DND-41 (cell line): ENCODE results near the gene GSN.

ENCODE experiments used
- ATAC-seq: fragments of 200-7000 bp; cut with Tn5 transposase; 3 replicates; pipeline ENCODE4 v1.9.1; 2021; ENCODE audit warnings: low read depth; ENCODE audit not compliant: insufficient read depth
- DNase-seq: peaks from one replicate; pipeline ENCODE4 v3.0.0-alpha.2; 2020
- H2AFZ ChIP-seq: 2 replicates; pipeline ENCODE4 v1.6.0; 2012; ENCODE audit warnings: low read depth, low read length
- H3K27ac ChIP-seq: 2 replicates; pipeline ENCODE4 v1.5.1; 2012; ENCODE audit warnings: low read length, inconsistent platforms
- H3K27me3 ChIP-seq: fragments of 200-600 bp; sonication (generic); 2 replicates; pipeline ENCODE4 v1.6.0; 2012; ENCODE audit warnings: low read length, mild to moderate bottlenecking, inconsistent platforms; ENCODE audit not compliant: insufficient read depth, poor library complexity
- H3K36me3 ChIP-seq: 2 replicates; pipeline ENCODE4 v1.5.1; 2012; ENCODE audit warnings: low read length, inconsistent platforms; ENCODE audit not compliant: insufficient read depth
- H3K4me1 ChIP-seq: 2 replicates; pipeline ENCODE4 v1.5.1; 2012; ENCODE audit warnings: mild to moderate bottlenecking, low read length; ENCODE audit not compliant: insufficient read depth
- H3K4me2 ChIP-seq: 2 replicates; pipeline ENCODE4 v1.6.0; 2012; ENCODE audit warnings: mild to moderate bottlenecking, moderate library complexity, low read length, inconsistent platforms; ENCODE audit not compliant: insufficient read depth
- H3K4me3 ChIP-seq, 2 experiments: fragments of 200-600 bp in 1 of 2; shearing (Covaris generic) in 1 of 2; 2 replicates each; pipeline ENCODE4 v1.5.1; 2012 to 2016; ENCODE audit warnings: inconsistent platforms in 2 of 2, low read length in 2 of 2, mild to moderate bottlenecking in 2 of 2, low read depth in 1 of 2, moderate library complexity in 1 of 2
- H3K79me2 ChIP-seq: 2 replicates; pipeline ENCODE4 v1.6.0; 2012; ENCODE audit warnings: low read length, inconsistent platforms; ENCODE audit not compliant: insufficient read depth
- H3K9ac ChIP-seq: 2 replicates; pipeline ENCODE4 v1.6.0; 2012; ENCODE audit warnings: low read depth, mild to moderate bottlenecking, inconsistent platforms, low read length, moderate library complexity
- H3K9me3 ChIP-seq: 2 replicates; pipeline ENCODE4 v1.5.1; 2012; ENCODE audit warnings: low read length, moderate library complexity, mild to moderate bottlenecking, inconsistent platforms; ENCODE audit not compliant: insufficient read depth, severe bottlenecking
- H4K20me1 ChIP-seq: 2 replicates; pipeline ENCODE4 v1.6.0; 2012; ENCODE audit warnings: low read length; ENCODE audit not compliant: insufficient read depth
- EZH2 ChIP-seq: IDR thresholded peaks from 3 replicates; pipeline ENCODE4 v1.6.1; 2012; ENCODE audit warnings: borderline replicate concordance, low read depth, mild to moderate bottlenecking, moderate library complexity, low read length, inconsistent platforms; ENCODE audit not compliant: severe bottlenecking
- TF ChIP-seq, protein P1 (sequence below): IDR thresholded peaks from 2 replicates; pipeline ENCODE4 v1.5.1; 2012; ENCODE audit warnings: borderline replicate concordance, low read length, moderate library complexity, mild to moderate bottlenecking; ENCODE audit not compliant: poor library complexity, severe bottlenecking; ENCODE audit errors: extremely low read depth

GSN gene

DNA sequence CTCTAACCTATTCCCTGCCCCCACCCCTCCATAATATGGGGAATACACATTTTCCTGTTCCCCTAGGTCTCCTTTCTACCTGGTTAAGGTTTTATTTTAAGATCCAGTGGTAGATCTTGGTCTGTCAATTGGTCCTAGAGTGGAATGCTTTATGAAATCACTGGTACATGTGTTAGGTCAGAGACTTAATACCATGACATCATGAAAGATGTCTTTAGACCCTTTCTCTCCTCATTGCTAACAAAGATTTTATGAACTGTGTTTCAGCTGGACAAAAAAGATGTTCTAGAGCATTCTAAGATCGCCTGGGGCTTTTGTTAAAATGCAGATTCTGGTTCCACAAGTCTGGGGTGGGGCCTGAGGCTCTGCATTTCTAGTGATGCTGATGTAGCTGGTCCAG, 9.1 kb downstream of the GSN start:
- Histone ChIP-seq H3K4me3 (no peak overlapping the region), H3K27me3 (peaks cover 3% of the 10 kb centered on the region), H3K9me3 (no peaks in the 10 kb centered on the region), H3K9ac (no peak overlapping the region), H3K4me1 (no peaks in the 10 kb centered on the region), H3K4me2 (no peak overlapping the region), H3K27ac (no peak overlapping the region), H2AFZ (no peak overlapping the region), H4K20me1 (no peaks in the 10 kb centered on the region), H3K79me2 (no peaks in the 10 kb centered on the region), H3K36me3 (no peaks in the 10 kb centered on the region)
- ATAC-seq, result no peak
- no peak for DNase-seq
- no peak for TF ChIP-seq EZH2
- TF ChIP-seq, protein P1, sequence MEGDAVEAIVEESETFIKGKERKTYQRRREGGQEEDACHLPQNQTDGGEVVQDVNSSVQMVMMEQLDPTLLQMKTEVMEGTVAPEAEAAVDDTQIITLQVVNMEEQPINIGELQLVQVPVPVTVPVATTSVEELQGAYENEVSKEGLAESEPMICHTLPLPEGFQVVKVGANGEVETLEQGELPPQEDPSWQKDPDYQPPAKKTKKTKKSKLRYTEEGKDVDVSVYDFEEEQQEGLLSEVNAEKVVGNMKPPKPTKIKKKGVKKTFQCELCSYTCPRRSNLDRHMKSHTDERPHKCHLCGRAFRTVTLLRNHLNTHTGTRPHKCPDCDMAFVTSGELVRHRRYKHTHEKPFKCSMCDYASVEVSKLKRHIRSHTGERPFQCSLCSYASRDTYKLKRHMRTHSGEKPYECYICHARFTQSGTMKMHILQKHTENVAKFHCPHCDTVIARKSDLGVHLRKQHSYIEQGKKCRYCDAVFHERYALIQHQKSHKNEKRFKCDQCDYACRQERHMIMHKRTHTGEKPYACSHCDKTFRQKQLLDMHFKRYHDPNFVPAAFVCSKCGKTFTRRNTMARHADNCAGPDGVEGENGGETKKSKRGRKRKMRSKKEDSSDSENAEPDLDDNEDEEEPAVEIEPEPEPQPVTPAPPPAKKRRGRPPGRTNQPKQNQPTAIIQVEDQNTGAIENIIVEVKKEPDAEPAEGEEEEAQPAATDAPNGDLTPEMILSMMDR, result no peak

DNA sequence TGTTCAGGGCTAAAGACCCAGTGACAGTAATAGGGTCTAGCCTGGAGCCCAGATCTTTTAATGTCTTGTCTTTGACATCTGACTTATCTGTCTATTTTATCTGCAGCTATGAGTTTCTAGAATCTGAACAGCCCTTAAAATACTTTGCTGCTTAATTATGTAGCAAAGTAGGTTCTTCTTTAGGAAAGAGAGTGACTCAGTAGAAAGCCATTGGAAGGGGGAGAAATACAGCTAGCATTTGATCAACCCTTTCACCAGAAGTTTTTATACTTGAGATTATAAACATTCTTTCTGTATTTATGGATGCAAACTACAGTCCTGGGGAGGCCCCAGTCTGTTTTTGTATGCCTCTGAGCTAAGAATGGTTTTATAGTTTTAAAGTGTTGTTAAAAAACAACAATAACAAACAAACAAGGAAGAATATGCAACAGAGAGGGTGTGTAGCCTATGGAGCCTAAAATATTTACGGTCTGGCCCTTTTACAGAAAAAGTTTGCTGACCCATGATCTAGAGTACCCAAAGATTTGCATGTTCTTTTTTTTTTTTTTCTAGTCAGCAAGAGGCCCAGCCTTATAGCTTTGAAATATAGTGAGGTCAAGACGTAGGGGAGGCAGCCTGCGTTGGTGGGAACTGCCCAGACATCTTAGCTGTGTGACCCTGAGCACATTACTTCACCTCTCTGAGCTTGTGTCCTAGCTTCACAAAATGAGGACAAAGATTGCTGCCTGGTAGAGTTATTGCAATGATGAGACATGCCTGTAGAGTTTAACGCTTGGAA, 9.7 kb downstream of the GSN start:
- no peaks in the 10 kb centered on the region for H3K9me3 ChIP-seq
- H3K4me1 ChIP-seq, result no peaks in the 10 kb centered on the region
- ATAC-seq (no peak), DNase-seq (no peak)
- H3K79me2 ChIP-seq, result no peaks in the 10 kb centered on the region
- peaks cover 4% of the 10 kb centered on the region for H3K27me3 ChIP-seq
- H2AFZ ChIP-seq, result no peak overlapping the region
- no peak overlapping the region for H3K4me3 ChIP-seq
- H3K27ac ChIP-seq, result no peak overlapping the region
- no peaks in the 10 kb centered on the region for H3K36me3 ChIP-seq
- TF ChIP-seq, protein P1, result no peak
- no peak for TF ChIP-seq EZH2
- H4K20me1 ChIP-seq, result no peaks in the 10 kb centered on the region
- no peak overlapping the region for H3K9ac ChIP-seq
- H3K4me2 ChIP-seq, result no peak overlapping the region

DNA sequence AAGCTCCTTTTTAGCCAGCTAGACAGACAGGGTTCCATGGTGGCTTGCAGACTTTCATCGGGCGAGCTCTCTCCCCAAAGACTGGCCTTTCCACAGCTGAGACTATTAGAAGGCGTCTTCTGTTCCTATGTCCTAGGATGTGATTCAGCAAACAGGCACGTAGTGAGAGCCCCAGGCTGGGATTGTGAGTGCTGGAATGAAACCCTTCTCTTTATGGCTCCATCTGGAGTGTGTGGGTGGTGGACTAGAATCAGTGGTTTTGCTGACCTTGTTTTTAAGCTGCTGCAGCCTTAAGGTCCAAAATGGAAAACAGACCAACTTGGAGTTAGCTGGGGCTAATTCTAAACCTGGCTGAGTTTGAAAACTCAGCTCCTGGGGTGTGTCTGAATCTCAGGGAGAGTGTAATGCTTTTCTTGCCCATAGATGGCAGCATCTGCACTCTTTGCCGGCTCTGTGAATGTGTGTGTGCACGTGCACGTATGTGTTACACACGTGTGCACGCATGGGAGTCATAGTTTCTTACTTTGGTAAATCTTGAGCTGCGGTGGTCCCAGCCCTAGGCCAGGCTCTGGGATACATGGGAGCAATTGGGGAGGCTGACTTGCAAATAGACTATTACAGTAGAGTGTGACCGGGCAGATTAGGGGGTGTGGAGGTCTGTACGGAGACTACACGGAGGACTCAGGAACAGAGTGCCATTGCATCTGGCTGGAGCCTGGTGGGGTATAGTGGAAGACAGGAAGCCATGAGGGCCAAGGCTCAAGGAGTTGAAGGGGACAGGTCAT, 10.7 kb downstream of the GSN start:
- no peaks in the 10 kb centered on the region for H3K79me2 ChIP-seq
- no peak overlapping the region for H3K4me3 ChIP-seq
- H4K20me1 ChIP-seq, result no peaks in the 10 kb centered on the region
- no peak overlapping the region for H2AFZ ChIP-seq
- no peak for TF ChIP-seq EZH2
- TF ChIP-seq, protein P1, result peak; percentile 72
- no peaks in the 10 kb centered on the region for H3K36me3 ChIP-seq
- H3K4me1 ChIP-seq, result no peaks in the 10 kb centered on the region
- H3K4me2 ChIP-seq, result no peak overlapping the region
- ATAC-seq, result peak; percentile 81
- peaks cover 2% of the 10 kb centered on the region for H3K27me3 ChIP-seq
- no peak overlapping the region for H3K27ac ChIP-seq
- peak; percentile 24 for DNase-seq
- no peak overlapping the region for H3K9ac ChIP-seq
- no peaks in the 10 kb centered on the region for H3K9me3 ChIP-seq
